Prostate gland (tissue), 2 donors: ENCODE data around the gene SLC39A6. TPM values are rescaled to one million over a fixed set of nuclear protein-coding genes. Genes with fewer than 3 reads are reported as not detected.
A peak's percentile ranks its signal among the peaks of the same experiment; 100 is the strongest.
"Not testable (repeated sequence)": the region's sequence is repeated elsewhere in the genome, so short reads cannot be mapped to it uniquely, and the experiment has no call there.

Experiments used
- DNase-seq: peaks from one replicate; pipeline ENCODE4 v3.0.0-alpha.2; 2019; ENCODE audit warnings: low spot score
- H3K27ac ChIP-seq, 2 donors: fragments of 200-600 bp; sonication (generic); 2 replicates each; pipeline ENCODE4 v1.5.1; 2017 to 2019
- H3K27me3 ChIP-seq: fragments of 200-600 bp; sonication (generic); replicated peaks from 2 replicates; pipeline ENCODE4 v1.5.1; 2019; ENCODE audit not compliant: insufficient read depth
- H3K36me3 ChIP-seq, 2 donors: fragments of 200-600 bp; sonication (generic); 1 replicate in 1 of 2; 2 replicates in 1 of 2; pipeline versions ENCODE4 v1.5.1 to v1.8.1; 2017 to 2019
- H3K4me1 ChIP-seq: fragments of 200-600 bp; sonication (generic); replicated peaks from 2 replicates; pipeline ENCODE4 v1.5.1; 2019
- H3K4me3 ChIP-seq, 2 donors: fragments of 200-600 bp; sonication (generic); 2 replicates each; pipeline ENCODE4 v1.5.1; 2017 to 2019
- H3K9me3 ChIP-seq: fragments of 200-600 bp; sonication (generic); 2 replicates; pipeline ENCODE4 v1.5.1; 2017
- CTCF ChIP-seq, 4 experiments: fragments of 200-600 bp in 2 of 4; fragments of 450-650 bp in 2 of 4; sonication (generic) in 2 of 4; IDR thresholded peaks; 1 replicate in 3 of 4; 2 replicates in 1 of 4; pipeline ENCODE4 v1.5.1; 2016 to 2019; ENCODE audit warnings: antibody characterized with exemption in 4 of 4, mild to moderate bottlenecking in 2 of 4, moderate library complexity in 2 of 4
- POLR2A ChIP-seq: fragments of 450-650 bp; IDR thresholded peaks from one replicate; pipeline ENCODE4 v1.6.1; 2016; ENCODE audit warnings: antibody characterized with exemption, mild to moderate bottlenecking
- POLR2AphosphoS5 ChIP-seq: sonication (generic); formaldehyde crosslinking; IDR thresholded peaks from one replicate; pipeline ENCODE4 v1.6.1; 2017; ENCODE audit warnings: antibody characterized with exemption
- WGBS: methylation state at CpG from one replicate; pipeline ENCODE4 v1.1.5; 2018; 5-methylcytosine and 5-hydroxymethylcytosine counted together
- intact Hi-C: fragments of 100-400 bp; cut with DNase I; formaldehyde crosslinking; loops from one replicate; pipeline ENCODE4 v1.14.2; 2022
- total RNA-seq, 2 donors: library from RNA; depleted of rRNA; stranded (reverse); fragments of >200 nt; gene quantifications; one replicate each; pipeline ENCODE4 v1.1.0, GENCODE V29; 2016

The SLC39A6 gene
- total RNA-seq, 2 donors from 2014 or later, result 112 to 379 TPM

- H3K27ac ChIP-seq, result peak overlapping the region; percentile 34 to 45
- intact Hi-C loops, result no loop called here
- TF ChIP-seq POLR2AphosphoS5, result peak; percentile 34
- no peak for TF ChIP-seq POLR2A
- no peaks in the 10 kb centered on the region for H3K9me3 ChIP-seq
- WGBS, result 67% methylated on average over 3 of the region's 3 CpGs
- no peak overlapping the region for H3K4me3 ChIP-seq
- H3K36me3 ChIP-seq, result no peaks in the 10 kb centered on the region
- H3K27me3 ChIP-seq, result no peaks in the 10 kb centered on the region
- no peaks in the 10 kb centered on the region for H3K4me1 ChIP-seq
- no peak for DNase-seq
Measured at GRCh38 chr18:36120297-36120696, 8.8 kb downstream of the SLC39A6 start.

GRCh38 chr18:36116771-36117170, 12.4 kb downstream of the SLC39A6 start:
- H3K27me3 ChIP-seq, H3K9me3 ChIP-seq, H3K4me1 ChIP-seq, intact Hi-C loops, H3K36me3 ChIP-seq, H3K4me3 ChIP-seq, H3K27ac ChIP-seq, DNase-seq: not testable (repeated sequence)
- WGBS, result 95% methylated on average over 11 of the region's 11 CpGs

GRCh38 chr18:36114738-36115137, 14.4 kb downstream of the SLC39A6 start:
- DNase-seq, result no peak
- no peaks in the 10 kb centered on the region for H3K4me1 ChIP-seq
- TF ChIP-seq POLR2A, result no peak
- no peak for TF ChIP-seq POLR2AphosphoS5
- no peak for TF ChIP-seq CTCF (IDR thresholded peaks at IDR 0.05)
- peaks cover 0 to 5% of the 10 kb centered on the region in 2 donors for H3K36me3 ChIP-seq
- H3K27me3 ChIP-seq, result no peaks in the 10 kb centered on the region
- H3K4me3 ChIP-seq, result no peak overlapping the region
- H3K27ac ChIP-seq, result no peak overlapping the region
- no peaks in the 10 kb centered on the region for H3K9me3 ChIP-seq
- intact Hi-C loops, result no loop called here
- 74% methylated on average over 1 of the region's 1 CpG for WGBS

GRCh38 chr18:36114251-36114650, 14.9 kb downstream of the SLC39A6 start:
- Histone ChIP-seq H3K4me1 (no peaks in the 10 kb centered on the region), H3K9me3 (no peaks in the 10 kb centered on the region), H3K27me3 (no peaks in the 10 kb centered on the region), H3K4me3 (no peak overlapping the region), H3K36me3 (peaks cover 0 to 5% of the 10 kb centered on the region in 2 donors), H3K27ac (no peak overlapping the region)
- 64% methylated on average over 4 of the region's 4 CpGs for WGBS
- no peak for TF ChIP-seq POLR2AphosphoS5
- TF ChIP-seq CTCF (IDR thresholded peaks at IDR 0.05), result no peak
- no peak for TF ChIP-seq POLR2A
- DNase-seq, result no peak
- intact Hi-C loops, result no loop called here

- Histone ChIP-seq H3K4me3 (no peak overlapping the region), H3K4me1 (no peaks in the 10 kb centered on the region), H3K9me3 (no peaks in the 10 kb centered on the region), H3K36me3 (peaks cover 0 to 5% of the 10 kb centered on the region in 2 donors), H3K27ac (peak overlapping the region in 1 of 2 donors; percentile 44), H3K27me3 (no peaks in the 10 kb centered on the region)
- no peak for DNase-seq
- TF ChIP-seq POLR2AphosphoS5, result no peak
- no peak for TF ChIP-seq CTCF (IDR thresholded peaks at IDR 0.05)
- TF ChIP-seq POLR2A, result no peak
- intact Hi-C loops, result no loop called here
Measured at GRCh38 chr18:36112302-36112701, 16.8 kb downstream of the SLC39A6 start.

GRCh38 chr18:36109737-36110136, 19.4 kb downstream of the SLC39A6 start:
- no peak for DNase-seq
- H3K4me1 ChIP-seq, result no peaks in the 10 kb centered on the region
- no peak for TF ChIP-seq CTCF (IDR thresholded peaks at IDR 0.05)
- H3K36me3 ChIP-seq, result peaks cover 0 to 5% of the 10 kb centered on the region in 2 donors
- intact Hi-C loops, result no loop called here
- no peak overlapping the region for H3K4me3 ChIP-seq
- 61% methylated on average over 1 of the region's 1 CpG for WGBS
- no peaks in the 10 kb centered on the region for H3K27me3 ChIP-seq
- peak overlapping the region; percentile 3 to 51 for H3K27ac ChIP-seq
- H3K9me3 ChIP-seq, result no peaks in the 10 kb centered on the region
